ENCODE measurements around the gene ZRSR2.

ZRSR2 gene

DNA sequence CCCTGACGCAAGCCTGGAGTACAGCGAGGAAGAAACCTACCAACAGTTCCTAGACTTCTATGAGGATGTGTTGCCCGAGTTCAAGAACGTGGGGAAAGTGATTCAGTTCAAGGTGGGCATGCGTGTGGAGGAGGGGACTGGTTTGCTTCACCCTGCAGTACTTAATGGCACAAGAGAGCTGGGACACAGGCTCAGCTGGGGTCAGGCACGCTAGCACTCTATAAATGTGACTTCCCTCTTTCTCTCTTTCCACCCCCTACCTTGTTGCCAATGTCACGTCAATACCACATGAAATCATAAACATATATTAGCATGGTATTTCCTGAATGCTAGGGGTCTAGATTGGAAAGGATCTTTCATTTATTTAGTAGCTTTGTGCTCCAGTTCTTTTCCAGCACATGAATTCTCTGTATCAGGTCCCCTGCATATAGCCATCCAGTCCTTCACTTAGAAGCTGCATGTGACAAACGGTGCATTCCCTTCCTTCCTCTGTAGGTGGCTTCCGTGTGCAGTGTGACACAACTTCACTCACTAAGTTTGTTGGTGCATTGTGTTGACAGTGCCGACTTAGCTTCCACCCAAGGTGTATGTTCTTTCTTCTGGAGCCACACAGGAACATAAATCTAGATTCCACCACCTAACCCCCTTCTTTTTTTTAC is 25.6 kb downstream of the ZRSR2 start:
- TF ChIP-seq, protein P1, sequence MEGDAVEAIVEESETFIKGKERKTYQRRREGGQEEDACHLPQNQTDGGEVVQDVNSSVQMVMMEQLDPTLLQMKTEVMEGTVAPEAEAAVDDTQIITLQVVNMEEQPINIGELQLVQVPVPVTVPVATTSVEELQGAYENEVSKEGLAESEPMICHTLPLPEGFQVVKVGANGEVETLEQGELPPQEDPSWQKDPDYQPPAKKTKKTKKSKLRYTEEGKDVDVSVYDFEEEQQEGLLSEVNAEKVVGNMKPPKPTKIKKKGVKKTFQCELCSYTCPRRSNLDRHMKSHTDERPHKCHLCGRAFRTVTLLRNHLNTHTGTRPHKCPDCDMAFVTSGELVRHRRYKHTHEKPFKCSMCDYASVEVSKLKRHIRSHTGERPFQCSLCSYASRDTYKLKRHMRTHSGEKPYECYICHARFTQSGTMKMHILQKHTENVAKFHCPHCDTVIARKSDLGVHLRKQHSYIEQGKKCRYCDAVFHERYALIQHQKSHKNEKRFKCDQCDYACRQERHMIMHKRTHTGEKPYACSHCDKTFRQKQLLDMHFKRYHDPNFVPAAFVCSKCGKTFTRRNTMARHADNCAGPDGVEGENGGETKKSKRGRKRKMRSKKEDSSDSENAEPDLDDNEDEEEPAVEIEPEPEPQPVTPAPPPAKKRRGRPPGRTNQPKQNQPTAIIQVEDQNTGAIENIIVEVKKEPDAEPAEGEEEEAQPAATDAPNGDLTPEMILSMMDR (IDR thresholded peaks at IDR 0.05; ENCODE audit: control extremely low read depth, extremely low read depth, low read depth, missing control alignments) = peak; percentile 26
- ChIA-PET CTCF (interaction anchor here (0.9 to 1.7 kb wide), 11 partner anchors 9 to 345 kb away, joined by 3 to 5 read pairs (median 3); partner anchors contain the start of gene ZRSR2), POLR2A (no interaction called here)

DNA sequence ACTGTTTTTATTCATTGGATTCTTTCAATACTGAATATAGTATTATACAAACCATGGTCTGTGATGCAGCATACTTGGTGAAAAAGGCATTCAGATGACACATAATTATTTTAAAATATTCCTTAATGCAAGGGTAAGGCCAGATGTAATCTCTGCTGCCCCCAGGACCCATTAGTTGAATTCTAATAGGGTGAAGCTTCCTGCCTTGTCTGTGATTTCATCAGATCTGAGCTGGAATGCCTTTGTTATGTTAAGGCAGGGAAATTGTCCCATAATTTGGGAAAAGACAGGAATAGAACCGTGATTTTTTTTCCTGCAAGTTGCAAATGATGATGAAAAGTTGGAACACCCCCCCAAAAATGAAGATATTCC is 26.1 kb downstream of the ZRSR2 start:
- no peak for DNase-seq (ENCODE audit: extremely low spot score)
- ChIA-PET CTCF (interaction anchor here (0.9 to 1.7 kb wide), 11 partner anchors 9 to 345 kb away, joined by 3 to 5 read pairs (median 3); partner anchors contain the start of gene ZRSR2), POLR2A (no interaction called here)
- TF ChIP-seq, protein P1 (IDR thresholded peaks at IDR 0.05; ENCODE audit: control extremely low read depth, extremely low read depth, low read depth, missing control alignments) = no peak

More for the DNA sequence above, 25.6 kb downstream of the ZRSR2 start:
- peak; percentile 30 for DNase-seq (ENCODE audit: extremely low spot score)

DNA sequence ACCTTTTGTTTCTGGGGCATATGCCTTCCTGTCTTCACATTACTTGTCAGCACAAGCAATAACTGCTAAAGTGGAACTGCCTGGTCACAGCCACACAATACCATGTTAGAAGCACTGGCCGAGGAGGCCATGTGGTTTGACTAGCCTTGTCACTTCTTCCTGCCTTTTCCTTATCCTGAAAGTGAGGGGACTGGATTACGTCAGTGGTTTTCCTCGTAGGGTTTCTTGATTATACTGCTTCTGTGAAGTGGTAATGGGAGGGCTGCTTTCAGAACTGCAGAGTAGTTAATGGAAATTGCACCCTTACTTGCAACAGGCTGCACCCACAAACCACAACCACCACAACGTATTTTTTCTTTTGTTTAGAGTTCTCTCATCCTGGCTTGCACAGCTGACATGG is 26.6 kb downstream of the ZRSR2 start:
- no peak for DNase-seq (ENCODE audit: extremely low spot score)
- TF ChIP-seq, protein P1 (IDR thresholded peaks at IDR 0.05; ENCODE audit: control extremely low read depth, extremely low read depth, low read depth, missing control alignments) = no peak
- ChIA-PET CTCF (interaction anchor here (0.9 to 1.3 kb wide), 5 partner anchors 8 to 155 kb away, joined by 3 to 5 read pairs (median 3); partner anchors contain the start of gene ZRSR2), POLR2A (no interaction called here)

DNA sequence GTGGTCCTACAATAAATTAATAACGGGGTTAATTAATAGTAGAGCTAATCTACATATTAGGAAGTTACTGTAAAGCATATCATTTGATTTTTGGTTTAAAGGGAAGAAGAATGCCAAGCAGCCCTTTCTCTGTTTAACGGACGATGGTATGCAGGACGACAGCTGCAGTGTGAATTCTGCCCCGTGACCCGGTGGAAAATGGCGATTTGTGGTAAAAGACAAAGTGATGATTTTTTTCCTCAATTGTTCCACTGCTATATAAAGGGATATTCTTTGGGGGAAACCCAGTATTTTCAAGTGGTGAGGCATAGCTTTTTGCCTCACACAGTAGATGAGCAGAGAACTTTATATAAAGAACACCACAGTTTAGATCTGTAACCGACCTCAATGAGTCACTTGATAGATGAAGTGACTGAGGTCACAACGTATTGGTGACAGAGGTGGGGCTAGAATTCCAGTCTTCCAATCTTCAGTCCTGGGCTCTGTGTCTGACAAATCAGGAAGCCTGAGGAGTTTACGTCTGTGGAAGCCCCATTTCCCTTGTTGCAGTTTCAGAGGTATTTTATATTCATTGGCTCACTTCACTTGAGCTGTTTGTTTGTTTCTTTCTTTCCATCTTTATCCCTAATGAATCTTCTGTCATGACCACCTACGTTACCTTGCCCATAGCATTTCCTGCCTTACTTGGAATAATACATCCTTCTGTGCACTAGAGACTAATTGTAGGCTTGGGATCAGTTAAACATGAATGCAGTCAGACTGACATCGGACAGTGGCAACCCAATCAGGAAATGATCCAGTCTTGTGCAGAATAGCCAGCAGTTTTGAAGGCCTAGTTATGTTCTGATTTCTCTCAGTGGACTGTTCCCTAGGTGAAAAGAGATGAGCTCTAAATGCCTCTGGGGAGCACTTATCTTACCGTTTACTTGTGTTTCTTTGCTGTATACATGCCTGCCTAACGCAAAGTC is 30.1 kb downstream of the ZRSR2 start:
- CTCF ChIA-PET = no interaction called here
- POLR2A ChIA-PET = no interaction called here
- DNase-seq (ENCODE audit: extremely low spot score) = no peak
- TF ChIP-seq, protein P1 (IDR thresholded peaks at IDR 0.05; ENCODE audit: control extremely low read depth, extremely low read depth, low read depth, missing control alignments) = no peak

DNA sequence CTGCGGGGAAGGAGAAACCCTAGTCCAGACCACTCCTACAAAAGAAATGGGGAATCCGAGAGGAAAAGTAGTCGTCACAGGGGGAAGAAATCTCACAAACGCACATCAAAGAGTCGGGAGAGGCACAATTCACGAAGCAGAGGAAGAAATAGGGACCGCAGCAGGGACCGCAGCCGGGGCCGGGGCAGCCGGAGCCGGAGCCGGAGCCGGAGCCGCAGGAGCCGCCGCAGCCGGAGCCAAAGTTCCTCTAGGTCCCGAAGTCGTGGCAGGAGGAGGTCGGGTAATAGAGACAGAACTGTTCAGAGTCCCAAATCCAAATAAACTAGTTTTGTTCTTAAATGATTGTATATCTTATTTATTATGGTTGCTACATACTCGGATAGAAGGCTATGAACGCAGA is 32.6 kb downstream of the ZRSR2 start:
- TF ChIP-seq, protein P1 (IDR thresholded peaks at IDR 0.05; ENCODE audit: control extremely low read depth, extremely low read depth, low read depth, missing control alignments) = no peak
- DNase-seq (ENCODE audit: extremely low spot score) = no peak
- ChIA-PET POLR2A (no interaction called here), CTCF (no interaction called here)

DNA sequence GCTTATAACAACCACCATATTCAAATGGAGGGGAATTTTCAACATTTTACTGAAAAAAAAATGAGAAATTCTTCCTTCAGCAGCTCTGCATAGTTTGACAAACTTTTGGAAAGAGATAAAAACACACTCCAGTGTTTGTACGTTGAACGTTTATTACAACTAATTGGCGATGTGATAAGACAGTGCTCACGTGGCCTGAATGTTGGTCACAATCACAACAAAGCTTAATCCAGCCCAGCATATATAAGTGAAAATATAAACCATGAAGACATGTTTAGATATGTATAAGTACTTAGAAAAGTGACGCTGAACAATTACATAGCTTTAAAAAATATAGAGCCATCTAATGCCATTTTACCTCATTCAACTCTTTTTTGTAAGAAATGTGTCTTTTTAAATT is 35.7 kb downstream of the ZRSR2 start:
- no peak for DNase-seq (ENCODE audit: extremely low spot score)
- ChIA-PET POLR2A (no interaction called here), CTCF (interaction anchor here (1.5 kb wide), 1 partner anchor 9 kb away, joined by 5 read pairs; no protein-coding TSS in a partner anchor)
- TF ChIP-seq, protein P1 (IDR thresholded peaks at IDR 0.05; ENCODE audit: control extremely low read depth, extremely low read depth, low read depth, missing control alignments) = no peak

Measured in GM10248 (cell line).